ENCODE data around the gene RUFY1. TPM values are rescaled to one million over a fixed set of nuclear protein-coding genes. Genes with fewer than 3 reads are reported as not detected.
"Not testable (repeated sequence)": the region's sequence is repeated elsewhere in the genome, so short reads cannot be mapped to it uniquely, and the experiment has no call there.

The RUFY1 gene
- total RNA-seq, 1 experiment from 2014 or later, result 63.9 TPM

DNA sequence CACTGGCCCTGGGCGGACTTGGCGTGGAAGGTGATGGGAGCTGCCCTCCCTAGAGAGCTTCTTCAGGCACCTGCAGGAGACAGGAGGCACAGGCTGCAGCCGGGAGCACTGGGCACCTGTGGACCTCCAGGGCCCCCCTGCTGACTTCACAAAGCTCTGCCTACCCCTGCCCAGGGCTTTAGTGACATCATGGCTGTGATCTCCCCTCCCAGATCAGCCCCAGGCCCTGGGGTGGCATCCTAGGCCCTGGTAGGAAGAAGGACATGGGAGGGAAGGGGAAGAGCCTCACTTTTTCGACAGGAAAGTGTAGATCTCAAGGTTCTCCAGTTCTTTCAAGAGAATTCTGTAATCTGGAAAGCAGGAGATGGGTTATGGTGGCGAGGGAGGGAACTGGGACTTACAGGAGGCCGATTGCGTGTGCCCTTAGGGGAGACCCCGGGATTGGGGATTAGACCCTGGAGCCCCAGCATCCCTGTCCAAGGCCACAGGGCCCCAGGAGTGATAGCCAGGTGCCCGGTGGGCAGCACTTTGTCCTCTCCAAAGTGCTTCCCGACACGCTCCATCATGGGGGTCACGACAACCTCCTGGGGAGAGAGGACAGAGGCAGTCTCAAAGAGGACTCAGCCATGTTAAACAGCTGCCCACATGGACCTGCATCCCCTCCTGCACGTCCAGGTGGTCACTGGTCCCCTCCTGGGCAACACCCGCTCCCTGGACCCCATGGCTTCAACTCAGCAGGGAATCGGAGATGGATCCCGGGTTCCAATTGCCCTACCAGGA lies 93.0 kb downstream of the RUFY1 start:
- H4K20me1 ChIP-seq (ENCODE audit: insufficient read depth); intact Hi-C loops (cut with micrococcal nuclease; ENCODE audit: unreplicated experiment); H3K4me2 ChIP-seq; H3K27ac ChIP-seq; H3K9me3 ChIP-seq (ENCODE audit: insufficient read depth, low read depth); H3K36me3 ChIP-seq (ENCODE audit: low read depth); H3F3A ChIP-seq (ENCODE audit: insufficient read depth, low read depth); CTCF ChIA-PET; DNase-seq; H3K4me3 ChIP-seq; H3K9me2 ChIP-seq (ENCODE audit: insufficient read depth); H3K4me1 ChIP-seq (replicated peaks; ENCODE audit: insufficient read depth); BruUV-seq (replicated peaks); H3K79me2 ChIP-seq (ENCODE audit: low read depth); H2AFZ ChIP-seq: not testable (repeated sequence)
- POLR2A ChIA-PET (ENCODE audit: unreplicated experiment), result interaction anchor here (0.6 to 0.7 kb wide), 2 partner anchors 36 to 648 kb away, joined by 3 read pairs; no protein-coding TSS in a partner anchor
- peaks cover 21% of the 10 kb centered on the region for H3K27me3 ChIP-seq (ENCODE audit: insufficient read depth, low read depth)

GRCh38 chr5:179644766-179645165 lies 94.4 kb downstream of the RUFY1 start:
- peaks cover 21% of the 10 kb centered on the region for H3K27me3 ChIP-seq (ENCODE audit: insufficient read depth, low read depth)
- H3K4me3 ChIP-seq; H2AFZ ChIP-seq; CTCF ChIA-PET; H3K4me1 ChIP-seq (replicated peaks; ENCODE audit: insufficient read depth); H3K4me2 ChIP-seq; POLR2A ChIA-PET (ENCODE audit: unreplicated experiment); BruUV-seq (replicated peaks); H3K27ac ChIP-seq; H3K79me2 ChIP-seq (ENCODE audit: low read depth); H4K20me1 ChIP-seq (ENCODE audit: insufficient read depth); H3K9me3 ChIP-seq (ENCODE audit: insufficient read depth, low read depth); H3F3A ChIP-seq (ENCODE audit: insufficient read depth, low read depth); DNase-seq; intact Hi-C loops (cut with micrococcal nuclease; ENCODE audit: unreplicated experiment); H3K9me2 ChIP-seq (ENCODE audit: insufficient read depth); H3K36me3 ChIP-seq (ENCODE audit: low read depth): not testable (repeated sequence)

DNA sequence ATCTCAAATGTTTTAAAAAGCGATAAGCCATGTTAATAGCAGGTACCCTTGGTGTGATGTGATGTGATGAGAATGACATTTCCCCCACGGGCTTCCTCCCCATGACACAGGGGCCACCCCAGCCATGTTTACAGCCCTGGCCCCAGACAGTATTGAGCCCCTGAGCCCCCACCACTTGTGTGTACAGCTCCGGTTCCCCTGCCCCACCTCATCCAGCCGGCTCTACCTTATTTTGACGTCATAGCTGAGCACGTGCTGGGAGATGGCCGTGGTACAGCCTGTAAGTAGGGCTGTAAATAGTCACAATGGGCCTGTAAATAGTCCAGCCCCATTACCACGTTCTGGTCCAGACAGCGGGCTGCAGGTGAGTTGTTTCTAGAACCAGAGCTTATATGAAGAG lies 98.1 kb downstream of the RUFY1 start:
- Histone ChIP-seq H3K4me3 (no peak overlapping the region), H3K27me3 (ENCODE audit: insufficient read depth, low read depth) (peaks cover 29% of the 10 kb centered on the region), H3K27ac (no peak overlapping the region), H3K9me2 (ENCODE audit: insufficient read depth) (no peaks in the 10 kb centered on the region), H3K79me2 (ENCODE audit: low read depth) (no peaks in the 10 kb centered on the region), H3F3A (ENCODE audit: insufficient read depth, low read depth) (no peaks in the 10 kb centered on the region), H2AFZ (no peak overlapping the region), H3K36me3 (ENCODE audit: low read depth) (no peaks in the 10 kb centered on the region), H4K20me1 (ENCODE audit: insufficient read depth) (no peaks in the 10 kb centered on the region), H3K4me1 (replicated peaks; ENCODE audit: insufficient read depth) (no peaks in the 10 kb centered on the region), H3K4me2 (no peak overlapping the region), H3K9me3 (ENCODE audit: insufficient read depth, low read depth) (no peaks in the 10 kb centered on the region)
- CTCF ChIA-PET, result no interaction called here
- intact Hi-C loops (cut with micrococcal nuclease; ENCODE audit: unreplicated experiment), result no loop called here
- TF ChIP-seq CTCF (conservative IDR thresholded peaks at IDR 0.05) (no peak), EZH2 (IDR thresholded peaks at IDR 0.05; ENCODE audit: low read depth) (no peak)
- no peak for DNase-seq
- POLR2A ChIA-PET (ENCODE audit: unreplicated experiment), result no interaction called here
- BruUV-seq (replicated peaks), result no TSS peak

DNA sequence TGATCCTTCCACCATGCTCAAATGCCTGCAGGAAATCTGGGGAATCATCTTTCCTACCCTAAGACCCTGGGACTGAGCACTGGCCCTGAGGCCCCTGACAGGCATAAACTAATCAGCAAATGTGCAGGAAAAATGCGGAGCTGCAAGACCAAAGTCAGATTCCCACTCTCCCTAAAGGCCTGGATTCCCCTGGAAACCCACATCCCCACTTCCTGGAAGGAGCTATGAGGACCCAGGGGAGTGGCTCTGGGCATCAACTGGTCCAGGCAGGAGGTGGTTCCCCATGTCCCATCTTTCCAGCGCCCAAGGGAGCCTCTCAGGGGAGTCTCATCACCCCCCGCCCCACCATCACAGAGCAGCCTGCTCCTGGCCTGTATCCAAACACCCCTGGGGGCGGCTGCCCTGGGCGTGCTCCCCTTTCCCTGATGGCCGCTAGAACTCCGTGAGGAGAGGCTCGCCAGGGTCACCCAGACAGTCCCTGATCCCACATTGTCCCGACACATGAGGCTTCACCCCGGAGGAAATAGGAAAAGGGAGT lies 98.9 kb downstream of the RUFY1 start:
- H3K9me2 ChIP-seq (ENCODE audit: insufficient read depth); H3K4me3 ChIP-seq; H3K4me2 ChIP-seq; H4K20me1 ChIP-seq (ENCODE audit: insufficient read depth); intact Hi-C loops (cut with micrococcal nuclease; ENCODE audit: unreplicated experiment); BruUV-seq (replicated peaks); H3K79me2 ChIP-seq (ENCODE audit: low read depth); H3K36me3 ChIP-seq (ENCODE audit: low read depth); H3F3A ChIP-seq (ENCODE audit: insufficient read depth, low read depth); DNase-seq; H2AFZ ChIP-seq; H3K9me3 ChIP-seq (ENCODE audit: insufficient read depth, low read depth); H3K4me1 ChIP-seq (replicated peaks; ENCODE audit: insufficient read depth); H3K27ac ChIP-seq; CTCF ChIA-PET: not testable (repeated sequence)
- peaks cover 25% of the 10 kb centered on the region for H3K27me3 ChIP-seq (ENCODE audit: insufficient read depth, low read depth)
- POLR2A ChIA-PET (ENCODE audit: unreplicated experiment), result interaction anchor here (0.6 kb wide), 1 partner anchor 19 kb away, joined by 5 read pairs; no protein-coding TSS in a partner anchor

GRCh38 chr5:179650245-179650644 lies 99.9 kb downstream of the RUFY1 start:
- intact Hi-C loops (cut with micrococcal nuclease; ENCODE audit: unreplicated experiment); POLR2A ChIA-PET (ENCODE audit: unreplicated experiment); H4K20me1 ChIP-seq (ENCODE audit: insufficient read depth); DNase-seq; H3F3A ChIP-seq (ENCODE audit: insufficient read depth, low read depth); H3K36me3 ChIP-seq (ENCODE audit: low read depth); BruUV-seq (replicated peaks); H3K9me2 ChIP-seq (ENCODE audit: insufficient read depth); CTCF ChIA-PET; H3K4me1 ChIP-seq (replicated peaks; ENCODE audit: insufficient read depth); H3K9me3 ChIP-seq (ENCODE audit: insufficient read depth, low read depth); H2AFZ ChIP-seq; H3K79me2 ChIP-seq (ENCODE audit: low read depth); H3K27ac ChIP-seq; H3K4me3 ChIP-seq; H3K4me2 ChIP-seq: not testable (repeated sequence)
- peaks cover 23% of the 10 kb centered on the region for H3K27me3 ChIP-seq (ENCODE audit: insufficient read depth, low read depth)

DNA sequence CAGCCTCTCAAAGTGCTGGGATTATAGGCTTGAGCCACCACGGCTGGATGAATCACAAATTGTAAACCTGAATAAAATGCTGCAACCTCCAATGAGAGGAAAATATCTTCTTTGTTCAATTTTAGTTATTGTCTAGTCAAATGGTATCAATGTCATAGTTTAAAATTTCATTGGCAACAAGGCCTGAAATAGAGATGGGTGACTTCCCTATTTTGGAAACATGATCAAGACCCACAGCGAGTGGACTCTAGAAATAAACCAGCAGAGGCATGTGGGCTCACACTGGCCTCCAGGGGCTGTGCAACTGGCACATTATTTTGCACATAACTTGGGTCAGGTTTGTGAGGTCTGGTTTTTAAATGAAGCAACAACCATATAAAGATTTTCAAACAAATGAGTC lies 102.8 kb downstream of the RUFY1 start:
- intact Hi-C loops (cut with micrococcal nuclease; ENCODE audit: unreplicated experiment); H3K9me2 ChIP-seq (ENCODE audit: insufficient read depth); H4K20me1 ChIP-seq (ENCODE audit: insufficient read depth); POLR2A ChIA-PET (ENCODE audit: unreplicated experiment); H3K4me2 ChIP-seq; H3K4me1 ChIP-seq (replicated peaks; ENCODE audit: insufficient read depth); H2AFZ ChIP-seq; H3K4me3 ChIP-seq; H3K36me3 ChIP-seq (ENCODE audit: low read depth); DNase-seq; CTCF ChIA-PET; H3K27ac ChIP-seq; H3K9me3 ChIP-seq (ENCODE audit: insufficient read depth, low read depth); H3F3A ChIP-seq (ENCODE audit: insufficient read depth, low read depth); H3K79me2 ChIP-seq (ENCODE audit: low read depth); BruUV-seq (replicated peaks): not testable (repeated sequence)
- H3K27me3 ChIP-seq (ENCODE audit: insufficient read depth, low read depth), result peaks cover 11% of the 10 kb centered on the region

Data from PC-9 (cell line).